Pons (tissue), 1 donor: Measurements from ENCODE around the gene ANKRD11.
"Not testable (repeated sequence)": the region's sequence is repeated elsewhere in the genome, so short reads cannot be mapped to it uniquely, and the experiment has no call there.

ENCODE experiments used
- DNase-seq: peaks from one replicate; pipeline ENCODE4 v3.0.0-alpha.2; 2016; ENCODE audit warnings: low spot score

The ANKRD11 gene

DNA sequence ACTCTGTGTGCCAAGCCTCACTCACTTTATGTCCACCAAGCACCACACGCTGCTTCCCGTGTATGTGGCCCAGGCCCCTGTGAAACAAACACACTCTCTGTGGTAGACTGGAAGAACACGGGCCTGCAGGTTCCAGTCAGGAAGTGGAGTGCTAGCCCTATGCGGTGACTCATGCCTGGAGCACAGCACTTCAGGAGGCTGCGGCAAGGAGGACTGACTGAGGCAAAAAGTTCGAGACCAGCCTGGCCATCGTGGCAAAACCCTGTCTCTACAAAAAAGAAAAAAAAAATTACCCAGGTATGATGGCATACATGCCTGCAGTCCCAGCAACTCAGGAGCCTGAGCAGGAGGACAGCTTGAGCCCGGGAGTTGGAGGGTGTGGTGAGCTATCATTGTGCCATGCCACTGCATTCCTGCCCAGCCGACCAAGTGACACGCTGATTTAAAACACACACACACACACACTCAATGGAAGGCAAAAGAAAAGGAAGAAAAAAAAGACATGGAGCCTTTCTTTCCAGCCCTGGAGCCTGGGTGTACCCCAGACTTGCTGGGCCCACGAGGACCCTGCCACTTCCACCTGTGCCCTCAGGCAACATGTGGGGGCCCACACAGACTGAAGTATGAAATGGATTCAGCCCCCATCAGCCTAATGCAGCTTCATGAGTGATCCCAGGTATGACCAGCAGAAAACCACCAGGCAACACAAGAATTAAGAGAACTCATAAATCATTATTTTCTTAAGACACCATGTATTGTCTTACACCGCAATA, 126.6 kb downstream of the ANKRD11 start:
- DNase-seq = no peak

DNA sequence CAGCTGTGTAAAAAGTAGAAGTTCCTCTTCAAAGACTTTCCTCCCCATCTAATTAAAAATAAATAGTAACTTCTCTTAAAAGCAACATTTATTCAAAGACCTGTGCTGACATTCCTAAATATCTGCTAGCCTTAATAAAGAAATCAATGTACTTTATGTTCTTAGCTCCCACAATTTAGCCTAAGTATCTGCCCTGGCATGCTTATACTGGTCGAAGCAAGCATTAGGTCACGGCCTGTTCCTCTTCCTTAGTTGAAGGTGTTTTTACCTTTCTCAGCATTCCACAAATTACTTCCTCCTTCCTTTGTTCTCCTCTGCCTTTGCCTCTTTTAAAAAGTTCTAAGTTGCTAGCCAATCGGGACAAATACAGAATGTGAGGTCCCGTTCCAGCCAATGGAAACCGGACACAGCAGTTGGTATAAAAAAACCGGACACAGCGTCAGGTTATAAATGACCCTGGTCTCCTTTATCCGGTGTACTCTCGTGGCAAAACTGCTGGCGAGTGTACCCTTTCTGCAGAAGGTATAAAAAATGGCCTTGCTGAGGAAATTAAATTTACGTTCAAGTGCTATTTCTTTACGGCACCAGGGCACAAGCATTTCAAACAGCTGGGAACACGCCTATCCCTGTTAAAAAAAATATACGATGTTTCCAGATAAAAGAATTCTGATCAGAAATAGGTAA, 127.7 kb downstream of the ANKRD11 start:
- not testable (repeated sequence) for DNase-seq

DNA sequence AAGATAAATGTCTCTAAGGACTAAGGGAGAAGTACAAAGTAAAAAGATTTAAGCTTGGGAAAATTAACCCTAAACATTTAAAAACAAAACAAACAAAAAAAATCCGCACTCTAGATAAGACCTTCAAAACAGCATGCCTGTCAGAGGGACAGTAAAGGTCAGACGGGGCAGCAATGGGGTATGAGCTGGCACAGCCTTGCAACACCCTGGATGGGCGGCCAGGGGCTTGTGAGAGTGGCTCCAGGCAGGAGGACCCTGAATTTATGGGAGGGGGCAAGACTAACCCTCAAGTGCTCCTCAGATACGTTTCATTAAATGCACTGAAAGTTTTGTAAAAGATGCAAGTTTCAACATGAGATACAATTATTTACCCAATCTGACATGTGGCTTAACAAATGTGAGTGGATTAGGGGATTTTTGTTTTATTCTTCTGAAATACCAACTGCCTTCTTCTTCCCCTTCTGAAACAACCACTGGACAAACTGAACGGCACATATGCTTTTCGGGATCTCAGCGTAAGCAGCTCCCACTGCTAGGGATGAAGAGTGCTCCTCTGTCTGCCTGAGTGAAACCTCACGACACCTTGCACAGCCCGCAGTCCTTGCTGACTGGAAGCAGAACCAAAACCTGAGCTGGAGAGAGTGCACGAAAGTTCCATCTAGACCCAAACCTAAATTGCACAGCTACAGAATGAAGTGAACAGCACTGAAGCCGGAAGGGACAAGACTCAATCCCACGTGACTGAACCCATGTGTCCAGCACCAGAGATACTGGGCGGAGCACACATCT, 128.4 kb downstream of the ANKRD11 start:
- DNase-seq = peak; percentile 77

DNA sequence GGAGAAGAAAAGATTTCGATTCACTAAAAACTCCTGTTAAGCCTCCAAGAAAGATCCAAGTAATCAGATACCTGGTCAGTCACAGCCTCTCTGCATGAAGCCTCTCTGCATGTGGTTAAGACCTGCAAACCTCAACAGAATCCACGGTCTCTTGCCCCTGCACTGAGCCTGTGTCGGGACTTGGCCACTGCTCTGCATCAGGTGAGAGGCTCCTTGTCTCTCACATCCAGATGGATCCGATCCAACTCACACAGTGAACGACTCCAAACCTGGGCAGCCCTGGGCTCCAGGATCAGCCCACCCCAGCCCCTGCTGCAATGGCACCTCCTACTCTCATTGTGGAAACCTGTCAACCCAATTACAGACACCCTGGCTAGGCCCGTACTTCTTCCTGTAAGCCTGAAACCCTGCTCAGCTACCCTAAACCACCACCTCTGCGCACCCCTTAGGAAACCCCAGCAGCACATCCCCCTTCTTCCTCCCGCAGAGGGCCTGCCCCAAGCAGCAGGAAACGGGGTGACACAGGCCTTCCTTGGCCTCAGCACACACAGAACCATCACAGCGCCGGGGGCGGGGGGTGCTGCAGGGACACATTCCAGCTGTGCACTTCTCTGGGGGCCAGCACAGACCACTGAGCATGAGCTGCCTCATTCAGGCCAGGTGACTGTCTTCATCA, 129.5 kb downstream of the ANKRD11 start:
- DNase-seq = no peak

DNA sequence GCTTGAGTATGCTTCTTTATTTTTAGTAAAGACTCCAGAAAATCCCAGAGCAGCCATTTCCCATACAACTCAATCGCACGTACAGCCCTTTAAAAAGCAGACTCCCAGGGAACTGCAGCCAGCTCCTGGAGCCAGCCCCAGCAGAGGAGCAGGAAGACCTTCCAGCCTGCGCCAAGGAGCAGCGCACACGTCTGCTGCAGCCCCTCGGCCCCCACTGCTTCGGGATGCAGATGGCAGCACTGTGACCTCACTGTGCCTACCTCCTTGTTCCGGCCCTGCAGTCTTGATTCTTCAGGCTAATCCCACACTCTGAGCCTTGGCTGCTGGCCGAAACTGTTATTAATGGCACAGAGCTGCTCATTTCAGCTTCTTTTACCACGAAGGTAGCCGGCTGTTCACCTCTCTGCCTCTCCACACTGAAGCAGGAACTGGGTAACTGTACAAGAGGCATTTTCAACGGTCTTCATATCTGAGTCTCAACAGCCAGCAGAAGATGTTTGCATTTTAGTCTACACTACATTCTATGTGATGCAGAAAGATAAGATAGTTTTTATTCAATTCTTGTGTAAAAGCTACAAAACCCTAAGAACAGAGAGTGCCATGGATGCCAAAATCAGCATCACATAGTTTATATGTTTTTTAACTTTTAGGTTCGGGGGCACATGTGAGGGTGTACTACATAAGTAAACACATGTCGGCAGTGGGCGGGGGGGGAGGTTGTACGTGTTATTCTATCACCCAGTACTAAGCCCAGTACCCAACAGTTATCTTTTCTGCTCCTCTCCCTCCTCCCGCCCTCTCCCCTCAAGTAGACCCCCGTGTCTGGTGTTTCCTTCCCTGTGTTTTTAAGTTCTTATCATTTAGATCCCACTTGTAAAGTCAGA, 130.9 kb downstream of the ANKRD11 start:
- no peak for DNase-seq

DNA sequence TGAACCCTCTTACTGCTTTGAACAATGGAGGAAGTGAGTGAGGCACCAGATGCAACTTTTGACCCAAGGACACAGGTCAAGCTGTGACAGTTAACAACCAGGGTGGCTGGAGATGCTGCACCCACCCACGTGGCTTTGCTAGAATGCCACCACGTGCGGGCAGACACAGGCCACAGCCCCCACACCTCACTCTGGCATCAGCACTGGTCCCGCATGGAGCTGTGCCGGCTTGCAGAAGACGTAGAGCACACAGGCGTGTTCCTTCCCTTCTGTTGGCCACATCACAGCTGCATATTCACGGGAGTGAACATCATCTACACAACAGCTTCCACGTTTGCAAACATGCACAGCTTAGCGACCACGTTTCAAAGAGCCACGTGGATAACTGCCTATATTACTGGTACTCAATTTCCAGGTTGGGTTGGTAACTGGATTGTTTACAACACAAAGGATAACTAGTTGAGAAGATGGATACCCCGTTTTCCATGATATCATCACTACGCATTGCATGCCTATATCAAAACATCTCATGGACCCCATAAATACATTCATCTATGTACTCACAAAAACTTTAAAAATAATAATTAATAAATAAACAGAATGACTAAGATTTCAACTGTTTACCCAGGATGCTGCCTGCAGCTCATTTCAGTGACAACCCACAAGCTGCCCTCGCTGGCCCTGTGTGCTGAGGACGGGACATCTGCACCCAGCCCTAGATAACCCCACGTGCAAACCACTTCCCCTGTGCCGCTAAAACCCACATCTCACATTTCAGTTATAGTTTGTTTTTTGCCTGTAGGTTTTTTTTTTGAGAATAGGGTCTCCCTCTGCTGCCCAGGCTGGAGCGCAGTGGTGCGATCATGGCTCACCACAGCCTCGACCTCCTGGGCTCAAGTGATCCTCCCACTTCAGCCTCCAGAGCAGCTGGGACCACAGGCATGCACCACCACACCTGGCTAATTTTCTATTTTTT, 132.0 kb downstream of the ANKRD11 start:
- no peak for DNase-seq

DNA sequence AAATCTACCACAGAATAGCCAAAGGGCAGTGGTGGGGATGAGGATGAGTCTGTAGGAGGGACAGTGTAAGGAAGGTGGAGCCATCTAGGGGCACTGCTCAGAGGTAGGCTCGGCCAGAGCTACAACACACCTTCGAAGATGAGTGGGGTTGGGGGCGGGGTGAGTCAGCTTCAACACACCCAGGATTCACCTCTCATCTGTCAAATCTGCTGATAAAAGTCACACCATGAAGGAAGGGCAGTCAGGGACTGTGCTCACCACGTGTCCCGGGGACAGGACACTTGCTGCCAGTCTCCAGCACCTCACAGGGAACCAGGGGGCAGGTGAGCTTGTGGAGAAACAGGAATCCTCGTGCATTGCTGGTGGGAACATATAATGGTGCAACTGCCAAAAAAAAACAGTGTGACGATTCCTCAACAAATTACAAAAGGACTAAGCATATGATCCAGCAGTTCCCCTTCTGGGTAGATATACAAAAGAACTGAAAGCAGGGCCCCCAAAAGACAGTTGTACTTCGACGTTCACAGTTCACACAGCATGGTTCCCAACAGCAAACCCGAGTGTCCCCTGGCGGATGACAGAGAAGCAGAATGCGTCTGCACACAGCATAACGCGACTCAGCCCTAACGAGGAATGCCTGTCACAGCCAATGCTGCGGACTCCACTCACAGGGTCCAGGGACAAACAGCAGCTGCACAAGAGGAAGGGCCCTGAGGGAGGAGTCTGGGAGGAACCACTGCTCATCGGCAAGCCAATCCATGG, 133.1 kb downstream of the ANKRD11 start:
- peak; percentile 82 for DNase-seq

DNA sequence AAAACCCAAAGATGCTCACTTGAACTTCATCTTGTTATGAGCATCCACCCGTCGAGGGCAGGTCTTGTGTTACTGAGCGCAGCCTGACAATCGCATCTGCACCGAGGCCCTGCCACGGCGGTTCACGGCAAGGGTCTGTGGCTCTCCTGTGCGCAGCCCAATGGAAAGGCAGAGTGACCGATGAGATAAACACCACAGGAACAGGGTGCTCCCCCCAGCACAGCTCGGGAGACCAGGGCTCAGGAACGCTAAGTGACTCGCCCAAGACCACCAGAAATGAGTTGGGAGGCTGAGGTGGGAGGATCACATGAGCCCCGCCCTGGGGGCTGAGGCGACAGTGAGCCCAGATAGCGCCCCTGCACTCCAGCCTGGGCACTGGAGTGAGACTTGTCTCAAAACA, 134.7 kb downstream of the ANKRD11 start:
- no peak for DNase-seq

DNA sequence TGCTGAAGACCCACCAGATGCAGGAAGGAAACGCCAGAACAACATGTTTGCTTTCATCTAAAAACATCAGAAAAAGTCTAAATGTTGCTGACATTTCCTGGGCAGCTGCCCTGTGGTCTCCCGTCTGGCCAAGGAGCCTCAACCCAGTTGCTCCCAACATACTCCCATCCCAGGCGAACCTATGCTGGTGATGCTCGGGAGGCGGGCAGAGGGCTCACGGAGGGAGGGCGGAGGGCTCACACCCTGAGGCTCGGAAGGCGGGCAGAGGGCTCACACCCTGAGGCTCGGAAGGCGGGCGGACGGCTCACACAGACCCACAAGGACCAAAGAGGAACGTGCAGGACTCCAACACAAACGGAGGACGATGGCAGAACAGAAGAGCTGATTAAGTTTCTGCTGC, 135.4 kb downstream of the ANKRD11 start:
- no peak for DNase-seq

DNA sequence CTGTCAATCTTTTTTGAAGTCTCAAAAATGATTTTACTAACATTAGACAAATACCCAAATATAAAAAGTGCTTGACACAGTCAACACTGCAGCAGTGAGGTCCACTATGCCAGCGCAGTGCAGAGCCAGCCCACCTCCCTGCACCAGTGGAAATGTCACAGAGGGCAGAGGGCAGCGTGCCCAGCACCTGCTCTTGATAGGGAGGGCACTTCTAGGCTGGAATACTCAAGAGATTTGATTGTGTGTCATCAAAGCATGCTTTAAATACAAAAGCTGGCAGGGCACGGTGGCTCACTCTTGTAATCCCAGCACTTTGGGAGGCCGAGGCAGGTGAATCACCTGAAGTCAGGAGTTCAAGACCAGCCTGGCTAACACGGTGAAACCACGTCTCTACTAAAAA, 136.0 kb downstream of the ANKRD11 start:
- no peak for DNase-seq

DNA sequence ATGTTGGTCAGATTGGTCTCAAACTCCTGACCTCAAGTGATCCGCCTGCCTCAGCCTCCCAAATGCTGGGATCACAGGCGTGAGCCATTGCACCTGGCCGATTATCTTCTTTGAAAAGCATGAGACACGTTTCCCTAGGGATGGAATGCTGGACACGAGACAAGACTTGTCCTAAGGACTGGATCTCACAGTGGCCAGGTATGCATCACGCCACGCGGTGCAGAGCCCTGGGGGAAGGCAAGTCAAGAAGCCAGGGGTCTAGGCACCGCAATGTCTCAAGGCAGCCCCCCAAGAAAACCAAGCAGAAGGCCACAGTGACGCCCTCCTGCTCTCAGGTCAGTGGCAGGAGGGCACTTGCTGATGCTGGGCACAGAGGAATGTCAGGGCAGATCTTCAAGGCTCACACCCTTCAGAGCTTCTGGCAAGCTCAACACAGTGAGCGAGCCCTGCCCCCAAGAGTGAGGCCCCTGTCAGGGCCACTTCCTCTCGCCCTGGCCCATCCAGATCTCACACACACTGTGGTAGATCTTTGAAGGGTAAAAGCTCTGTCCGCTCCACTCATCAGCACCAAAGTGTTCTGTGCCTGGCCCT, 138.2 kb downstream of the ANKRD11 start:
- no peak for DNase-seq

DNA sequence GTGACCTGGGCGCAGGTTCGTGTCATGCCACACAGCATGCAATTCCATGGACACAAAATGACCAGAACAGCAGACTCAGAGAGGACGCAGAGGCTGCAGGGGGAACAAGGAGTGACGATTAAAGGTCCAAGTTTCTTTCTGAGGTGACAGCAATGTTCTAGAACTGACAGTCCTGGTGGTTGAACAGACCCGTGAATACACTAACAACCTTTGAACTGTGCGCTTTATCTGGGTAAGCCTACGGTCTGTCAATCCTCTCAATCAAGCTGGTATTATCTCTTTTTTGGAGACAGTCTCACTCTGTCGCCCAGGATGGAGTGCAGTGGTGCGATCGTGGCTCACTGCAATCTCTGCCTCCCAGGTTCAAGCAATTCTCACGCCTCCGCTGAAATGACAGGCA, 138.7 kb downstream of the ANKRD11 start:
- DNase-seq = no peak

DNA sequence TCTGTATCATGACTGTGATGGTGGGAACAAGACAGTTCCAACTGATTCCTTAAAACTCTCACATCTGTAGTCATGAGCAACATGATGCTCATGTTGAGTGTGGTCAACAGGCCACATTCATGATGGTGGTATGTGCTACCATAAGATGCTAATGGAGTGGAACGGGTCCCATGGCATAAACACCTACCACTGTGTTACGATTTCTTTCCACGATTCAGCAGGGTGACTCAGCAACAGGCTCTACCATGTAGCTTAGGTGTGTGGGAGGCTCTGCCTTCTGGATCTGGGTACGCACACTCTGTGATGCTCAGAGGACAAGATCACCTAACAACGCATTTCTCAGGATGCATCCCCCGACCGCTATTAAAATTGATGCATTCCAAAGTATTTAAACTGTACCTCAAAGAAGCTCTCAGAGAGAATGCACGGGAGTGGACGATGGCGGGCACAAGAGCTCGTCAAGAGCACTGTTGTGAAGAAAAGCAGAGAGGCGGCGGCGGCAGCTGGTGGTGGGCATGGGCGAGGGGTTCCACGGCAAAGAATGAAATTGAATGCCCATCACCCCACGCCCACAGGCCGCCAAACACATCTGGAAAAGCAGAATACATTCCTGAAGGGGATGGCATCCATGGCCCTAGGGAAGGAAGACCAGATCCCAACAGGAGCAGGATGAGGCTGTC, 139.5 kb downstream of the ANKRD11 start:
- DNase-seq = no peak

DNA sequence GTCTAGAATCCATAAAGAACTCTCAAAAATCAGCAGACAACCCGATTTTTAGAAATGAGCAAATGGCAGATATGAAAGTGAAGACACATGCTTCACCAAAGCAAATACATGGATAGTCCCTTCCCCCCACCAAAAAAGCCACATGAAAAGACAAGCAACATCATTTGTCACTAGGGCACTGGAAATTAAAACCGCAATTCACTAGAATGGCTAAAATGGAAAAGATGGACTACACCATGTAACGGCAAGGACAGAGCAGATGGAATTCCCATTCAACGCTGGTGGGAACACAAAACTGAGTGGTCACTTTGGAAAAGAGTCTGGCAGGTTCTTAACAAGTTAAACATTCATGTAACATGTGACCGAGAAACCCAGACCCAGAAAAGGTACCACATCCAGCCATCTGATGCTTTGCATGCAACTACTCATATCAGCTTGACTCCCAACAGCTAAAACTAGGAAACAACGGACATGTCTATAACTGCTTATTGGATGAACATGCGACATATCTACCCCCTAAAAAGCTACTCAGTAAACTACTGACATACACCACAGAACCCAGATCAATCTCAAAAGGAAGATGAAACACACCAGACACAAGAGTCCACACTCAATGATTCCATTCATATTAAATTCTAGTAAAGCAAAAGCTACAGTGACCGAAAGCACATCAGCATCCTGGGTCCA, 140.3 kb downstream of the ANKRD11 start:
- DNase-seq = no peak

DNA sequence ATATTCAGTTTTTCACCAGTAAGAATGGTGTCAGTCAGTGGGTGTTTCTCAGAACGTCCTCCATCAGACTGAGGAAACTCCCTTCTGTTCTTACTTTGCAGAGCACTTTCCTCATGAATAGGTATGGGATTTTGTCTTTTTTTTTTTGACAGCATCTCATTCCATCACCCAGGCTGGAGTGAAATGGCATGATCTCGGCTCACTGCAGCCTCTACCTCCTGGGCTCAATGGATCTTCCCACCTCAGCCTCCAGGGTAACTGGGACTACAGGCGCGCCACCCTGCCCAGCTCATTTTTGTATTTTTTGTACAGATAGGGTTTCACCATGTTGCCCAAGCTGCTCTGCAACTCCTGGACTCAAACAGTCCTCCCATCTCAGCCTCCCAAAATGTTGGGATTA, 142.6 kb downstream of the ANKRD11 start:
- DNase-seq = no peak

DNA sequence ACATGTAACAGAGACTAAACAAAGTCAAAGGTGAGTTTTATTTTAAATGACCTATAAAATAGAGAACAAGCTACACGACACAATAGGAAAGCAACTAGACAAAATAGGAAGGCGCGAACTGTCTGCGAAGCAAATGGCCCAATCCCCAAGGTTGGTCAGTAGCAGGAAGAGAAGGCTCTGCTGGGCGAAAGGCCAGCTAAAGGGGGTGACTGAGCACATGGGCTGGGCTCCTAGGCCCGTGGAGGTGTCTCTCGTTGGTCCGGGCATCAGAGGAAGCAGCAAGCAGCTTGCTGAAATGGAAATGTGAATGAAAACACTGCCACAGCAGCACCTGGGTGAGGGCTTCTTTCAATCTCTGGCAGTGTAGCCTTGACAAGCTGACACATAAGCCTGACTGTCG, 143.5 kb downstream of the ANKRD11 start:
- peak; percentile 36 for DNase-seq

DNA sequence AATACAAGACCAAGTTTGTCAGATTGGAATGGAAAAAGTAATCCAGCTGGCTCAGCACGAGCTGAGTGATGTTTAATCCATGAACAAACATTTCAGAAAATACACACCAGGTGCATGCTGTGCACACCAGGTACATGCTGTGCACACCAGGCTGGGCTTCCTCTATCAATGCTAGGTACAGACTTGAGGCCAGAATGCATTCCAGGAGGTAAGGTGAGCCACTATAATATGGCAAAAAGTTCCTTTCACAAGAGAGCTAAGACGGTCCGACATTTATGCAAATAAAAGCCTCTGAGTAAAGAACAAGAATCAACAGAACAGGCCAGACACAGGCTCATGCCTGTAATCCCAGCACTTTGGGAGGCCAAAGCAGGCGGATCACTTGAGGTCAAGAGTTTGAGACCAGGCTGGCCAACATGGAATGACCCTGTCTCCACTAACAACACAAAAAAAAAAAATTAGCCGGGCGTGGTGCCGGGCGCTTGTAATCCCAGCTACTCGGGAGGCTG, 144.7 kb downstream of the ANKRD11 start:
- DNase-seq = no peak
